OCI-LY1 (cell line): ENCODE data around the gene TOM1L2.

Source experiments
- EZH2 ChIP-seq: fragments of 200-600 bp; sonication (generic), shearing (Covaris generic); IDR thresholded peaks from 2 replicates; pipeline ENCODE4 v1.8.0; 2017; ENCODE audit warnings: borderline replicate concordance, mixed run types, mild to moderate bottlenecking, antibody characterized with exemption, low read length, moderate library complexity, mixed read lengths
- TF ChIP-seq, protein P1 (sequence below): fragments of 200-600 bp; sonication (generic), shearing (Covaris generic); IDR thresholded peaks from 2 replicates; pipeline ENCODE4 v1.5.1; 2017; ENCODE audit warnings: mild to moderate bottlenecking, antibody characterized with exemption, low read length, moderate library complexity, mixed read lengths

DNA sequence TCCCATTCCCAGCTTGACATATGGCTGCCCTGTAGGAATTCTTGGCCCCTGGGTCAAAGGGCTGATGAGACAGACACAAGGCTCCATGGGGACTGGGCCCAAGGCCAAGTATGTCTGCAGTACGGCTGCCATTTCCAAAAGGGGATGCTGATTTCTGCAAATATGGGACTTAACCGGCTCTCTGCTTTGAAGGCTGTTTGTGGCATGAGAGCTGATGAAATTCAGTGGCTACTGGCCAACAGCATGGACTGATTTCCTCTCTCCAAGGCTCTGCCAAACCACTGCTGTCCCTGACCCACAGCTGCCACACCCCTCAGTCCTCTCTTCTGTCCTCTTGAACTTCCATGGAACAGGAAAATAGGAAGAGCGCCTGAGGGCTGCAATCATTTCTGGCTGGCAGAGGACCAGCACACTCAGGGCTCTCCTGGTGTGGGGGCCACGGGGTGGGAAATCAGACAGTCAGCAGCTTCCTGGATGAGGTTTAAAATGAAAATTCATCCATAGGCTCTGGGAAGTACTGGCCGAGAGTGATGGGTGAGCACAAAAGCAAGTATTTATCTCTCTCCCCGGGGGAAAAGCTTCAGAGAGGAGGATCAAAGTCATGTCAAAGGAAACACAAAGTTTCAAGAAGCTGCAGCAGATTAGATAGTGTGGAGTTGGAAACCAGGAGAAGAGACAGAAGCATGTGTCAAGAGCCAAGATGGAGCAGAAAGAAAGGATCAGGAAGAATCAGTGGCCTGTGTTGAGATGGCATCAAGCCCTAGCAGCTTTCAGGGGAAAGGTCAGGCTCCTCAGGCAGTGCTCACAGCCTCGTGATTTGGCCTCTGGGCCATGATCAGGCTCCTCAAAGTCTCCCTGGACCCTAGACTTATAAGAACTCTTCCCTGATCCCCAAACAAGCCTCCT, 71.3 kb downstream of the TOM1L2 start:
- TF ChIP-seq, protein P1, sequence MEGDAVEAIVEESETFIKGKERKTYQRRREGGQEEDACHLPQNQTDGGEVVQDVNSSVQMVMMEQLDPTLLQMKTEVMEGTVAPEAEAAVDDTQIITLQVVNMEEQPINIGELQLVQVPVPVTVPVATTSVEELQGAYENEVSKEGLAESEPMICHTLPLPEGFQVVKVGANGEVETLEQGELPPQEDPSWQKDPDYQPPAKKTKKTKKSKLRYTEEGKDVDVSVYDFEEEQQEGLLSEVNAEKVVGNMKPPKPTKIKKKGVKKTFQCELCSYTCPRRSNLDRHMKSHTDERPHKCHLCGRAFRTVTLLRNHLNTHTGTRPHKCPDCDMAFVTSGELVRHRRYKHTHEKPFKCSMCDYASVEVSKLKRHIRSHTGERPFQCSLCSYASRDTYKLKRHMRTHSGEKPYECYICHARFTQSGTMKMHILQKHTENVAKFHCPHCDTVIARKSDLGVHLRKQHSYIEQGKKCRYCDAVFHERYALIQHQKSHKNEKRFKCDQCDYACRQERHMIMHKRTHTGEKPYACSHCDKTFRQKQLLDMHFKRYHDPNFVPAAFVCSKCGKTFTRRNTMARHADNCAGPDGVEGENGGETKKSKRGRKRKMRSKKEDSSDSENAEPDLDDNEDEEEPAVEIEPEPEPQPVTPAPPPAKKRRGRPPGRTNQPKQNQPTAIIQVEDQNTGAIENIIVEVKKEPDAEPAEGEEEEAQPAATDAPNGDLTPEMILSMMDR = no peak
- TF ChIP-seq EZH2 = no peak
